ENCODE data around the gene DHRSX. TPM values are rescaled to one million over a fixed set of nuclear protein-coding genes. Genes with fewer than 3 reads are reported as not detected.

DHRSX gene
- polyA plus RNA-seq, 1 donor from 2014 or later, result 15.7 TPM

DNA sequence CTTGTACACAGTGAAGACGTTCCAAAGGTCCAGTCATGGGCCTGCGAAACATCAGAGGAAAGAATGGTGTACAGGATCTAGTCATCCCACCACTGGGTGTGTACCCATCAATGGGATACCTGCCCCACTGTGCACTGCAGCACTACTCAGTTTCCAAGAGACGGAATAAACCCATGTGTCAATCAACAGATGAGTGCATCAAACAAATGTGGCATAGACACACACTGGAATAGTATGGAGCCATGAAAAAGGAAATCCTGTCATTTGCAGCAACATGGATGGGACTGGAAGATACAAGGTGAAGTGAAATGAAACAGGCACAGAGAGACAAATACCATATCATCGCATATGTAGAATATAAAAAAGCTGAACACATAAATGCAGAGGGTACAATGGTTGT, 48.0 kb downstream of the DHRSX start:
- H3K79me2 ChIP-seq (replicated peaks; ENCODE audit: insufficient read depth, low read length), result peaks cover 5% of the 10 kb centered on the region
- H3K9ac ChIP-seq (ENCODE audit: low read length), result no peak overlapping the region
- H3K27me3 ChIP-seq (ENCODE audit: insufficient read depth, low read depth, low read length), result no peaks in the 10 kb centered on the region
- no peaks in the 10 kb centered on the region for H3K9me2 ChIP-seq (ENCODE audit: insufficient read depth, low read length)
- H3K9me3 ChIP-seq (ENCODE audit: low read length), result peaks cover 13% of the 10 kb centered on the region
- TF ChIP-seq, protein P1, sequence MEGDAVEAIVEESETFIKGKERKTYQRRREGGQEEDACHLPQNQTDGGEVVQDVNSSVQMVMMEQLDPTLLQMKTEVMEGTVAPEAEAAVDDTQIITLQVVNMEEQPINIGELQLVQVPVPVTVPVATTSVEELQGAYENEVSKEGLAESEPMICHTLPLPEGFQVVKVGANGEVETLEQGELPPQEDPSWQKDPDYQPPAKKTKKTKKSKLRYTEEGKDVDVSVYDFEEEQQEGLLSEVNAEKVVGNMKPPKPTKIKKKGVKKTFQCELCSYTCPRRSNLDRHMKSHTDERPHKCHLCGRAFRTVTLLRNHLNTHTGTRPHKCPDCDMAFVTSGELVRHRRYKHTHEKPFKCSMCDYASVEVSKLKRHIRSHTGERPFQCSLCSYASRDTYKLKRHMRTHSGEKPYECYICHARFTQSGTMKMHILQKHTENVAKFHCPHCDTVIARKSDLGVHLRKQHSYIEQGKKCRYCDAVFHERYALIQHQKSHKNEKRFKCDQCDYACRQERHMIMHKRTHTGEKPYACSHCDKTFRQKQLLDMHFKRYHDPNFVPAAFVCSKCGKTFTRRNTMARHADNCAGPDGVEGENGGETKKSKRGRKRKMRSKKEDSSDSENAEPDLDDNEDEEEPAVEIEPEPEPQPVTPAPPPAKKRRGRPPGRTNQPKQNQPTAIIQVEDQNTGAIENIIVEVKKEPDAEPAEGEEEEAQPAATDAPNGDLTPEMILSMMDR (IDR thresholded peaks at IDR 0.05; ENCODE audit: poor library complexity, severe bottlenecking), result no peak
- TF ChIP-seq POLR2AphosphoS5 (IDR thresholded peaks at IDR 0.05) (no peak), TAF1 (IDR thresholded peaks at IDR 0.05; ENCODE audit: low read depth) (no peak), EZH2 (IDR thresholded peaks at IDR 0.05; ENCODE audit: borderline replicate concordance, insufficient read depth, low read length, poor library complexity, severe bottlenecking) (no peak), RAD21 (conservative IDR thresholded peaks at IDR 0.05) (no peak), SMC3 (conservative IDR thresholded peaks at IDR 0.05; ENCODE audit: poor library complexity) (no peak), EP300 (conservative IDR thresholded peaks at IDR 0.05; ENCODE audit: poor library complexity, severe bottlenecking) (no peak), MXI1 (conservative IDR thresholded peaks at IDR 0.05; ENCODE audit: poor library complexity, severe bottlenecking) (no peak)
- TF ChIP-seq, protein P2, sequence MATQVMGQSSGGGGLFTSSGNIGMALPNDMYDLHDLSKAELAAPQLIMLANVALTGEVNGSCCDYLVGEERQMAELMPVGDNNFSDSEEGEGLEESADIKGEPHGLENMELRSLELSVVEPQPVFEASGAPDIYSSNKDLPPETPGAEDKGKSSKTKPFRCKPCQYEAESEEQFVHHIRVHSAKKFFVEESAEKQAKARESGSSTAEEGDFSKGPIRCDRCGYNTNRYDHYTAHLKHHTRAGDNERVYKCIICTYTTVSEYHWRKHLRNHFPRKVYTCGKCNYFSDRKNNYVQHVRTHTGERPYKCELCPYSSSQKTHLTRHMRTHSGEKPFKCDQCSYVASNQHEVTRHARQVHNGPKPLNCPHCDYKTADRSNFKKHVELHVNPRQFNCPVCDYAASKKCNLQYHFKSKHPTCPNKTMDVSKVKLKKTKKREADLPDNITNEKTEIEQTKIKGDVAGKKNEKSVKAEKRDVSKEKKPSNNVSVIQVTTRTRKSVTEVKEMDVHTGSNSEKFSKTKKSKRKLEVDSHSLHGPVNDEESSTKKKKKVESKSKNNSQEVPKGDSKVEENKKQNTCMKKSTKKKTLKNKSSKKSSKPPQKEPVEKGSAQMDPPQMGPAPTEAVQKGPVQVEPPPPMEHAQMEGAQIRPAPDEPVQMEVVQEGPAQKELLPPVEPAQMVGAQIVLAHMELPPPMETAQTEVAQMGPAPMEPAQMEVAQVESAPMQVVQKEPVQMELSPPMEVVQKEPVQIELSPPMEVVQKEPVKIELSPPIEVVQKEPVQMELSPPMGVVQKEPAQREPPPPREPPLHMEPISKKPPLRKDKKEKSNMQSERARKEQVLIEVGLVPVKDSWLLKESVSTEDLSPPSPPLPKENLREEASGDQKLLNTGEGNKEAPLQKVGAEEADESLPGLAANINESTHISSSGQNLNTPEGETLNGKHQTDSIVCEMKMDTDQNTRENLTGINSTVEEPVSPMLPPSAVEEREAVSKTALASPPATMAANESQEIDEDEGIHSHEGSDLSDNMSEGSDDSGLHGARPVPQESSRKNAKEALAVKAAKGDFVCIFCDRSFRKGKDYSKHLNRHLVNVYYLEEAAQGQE (IDR thresholded peaks at IDR 0.05; ENCODE audit: borderline replicate concordance), result no peak
- H3K4me3 ChIP-seq (ENCODE audit: low read length), result no peak overlapping the region
- H3F3A ChIP-seq (ENCODE audit: insufficient read depth, low read length, poor library complexity, severe bottlenecking), result no peaks in the 10 kb centered on the region
- H3K36me3 ChIP-seq (ENCODE audit: insufficient read depth, low read length), result peaks cover 11% of the 10 kb centered on the region
- H4K20me1 ChIP-seq (ENCODE audit: insufficient read depth), result no peaks in the 10 kb centered on the region
- H3K27ac ChIP-seq (ENCODE audit: low read length), result no peak overlapping the region
- H2AFZ ChIP-seq (ENCODE audit: low read depth, low read length), result no peak overlapping the region
- H3K4me2 ChIP-seq (ENCODE audit: low read length), result no peak overlapping the region

DNA sequence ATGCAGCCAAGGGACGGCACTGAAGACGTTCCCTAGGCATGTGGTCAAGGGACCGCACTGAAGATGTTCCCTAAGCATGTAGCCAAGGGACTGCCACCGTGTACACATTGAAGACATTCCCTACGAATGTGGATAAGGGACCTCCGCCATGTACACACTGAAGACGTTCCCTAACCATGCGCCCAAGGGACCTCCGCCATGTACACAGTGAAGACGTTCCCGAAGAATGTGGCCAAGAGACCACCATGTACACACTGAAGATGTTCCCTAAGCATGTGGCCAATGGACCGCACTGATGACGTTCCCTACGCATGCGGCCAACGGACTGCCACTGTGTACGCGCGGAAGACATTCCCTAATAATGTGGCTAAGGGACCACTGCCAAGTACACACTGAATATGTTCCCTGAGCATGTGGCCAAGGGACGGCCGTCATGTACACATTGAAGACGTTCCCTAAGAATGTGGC, 48.4 kb downstream of the DHRSX start:
- Histone ChIP-seq H2AFZ (ENCODE audit: low read depth, low read length) (no peak overlapping the region), H4K20me1 (ENCODE audit: insufficient read depth) (no peaks in the 10 kb centered on the region), H3K79me2 (replicated peaks; ENCODE audit: insufficient read depth, low read length) (peaks cover 5% of the 10 kb centered on the region), H3K9ac (ENCODE audit: low read length) (no peak overlapping the region), H3K4me2 (ENCODE audit: low read length) (no peak overlapping the region), H3K27me3 (ENCODE audit: insufficient read depth, low read depth, low read length) (no peaks in the 10 kb centered on the region), H3F3A (ENCODE audit: insufficient read depth, low read length, poor library complexity, severe bottlenecking) (no peaks in the 10 kb centered on the region), H3K4me3 (ENCODE audit: low read length) (no peak overlapping the region), H3K27ac (ENCODE audit: low read length) (no peak overlapping the region), H3K9me2 (ENCODE audit: insufficient read depth, low read length) (no peaks in the 10 kb centered on the region), H3K36me3 (ENCODE audit: insufficient read depth, low read length) (peaks cover 8% of the 10 kb centered on the region), H3K9me3 (ENCODE audit: low read length) (peaks cover 9% of the 10 kb centered on the region)
- TF ChIP-seq MXI1 (conservative IDR thresholded peaks at IDR 0.05; ENCODE audit: poor library complexity, severe bottlenecking) (no peak), TAF1 (IDR thresholded peaks at IDR 0.05; ENCODE audit: low read depth) (no peak), RAD21 (conservative IDR thresholded peaks at IDR 0.05) (no peak), EZH2 (IDR thresholded peaks at IDR 0.05; ENCODE audit: borderline replicate concordance, insufficient read depth, low read length, poor library complexity, severe bottlenecking) (no peak), EP300 (conservative IDR thresholded peaks at IDR 0.05; ENCODE audit: poor library complexity, severe bottlenecking) (no peak)
- TF ChIP-seq, protein P2 (IDR thresholded peaks at IDR 0.05; ENCODE audit: borderline replicate concordance), result no peak
- TF ChIP-seq, protein P1 (IDR thresholded peaks at IDR 0.05; ENCODE audit: poor library complexity, severe bottlenecking), result no peak

Data from neural cell (in vitro differentiated cells).